H1 (cell line): ENCODE results near the gene SCCPDH. TPM values are rescaled to one million over a fixed set of nuclear protein-coding genes. Genes with fewer than 3 reads are reported as not detected.

Source experiments
- CTCF ChIA-PET: fragments of 300-600 bp; sonication (Branson Sonifier 250); formaldehyde crosslinking; loops from one replicate; lab custom pipeline; 2021; ENCODE audit not compliant: partially characterized antibody; lab: Charles Lee
- POLR2A ChIA-PET: fragments of 300-600 bp; sonication (Branson Sonifier 250); formaldehyde crosslinking; loops from one replicate; lab custom pipeline; 2021; ENCODE audit warnings: inconsistent platforms; ENCODE audit not compliant: partially characterized antibody; lab: Charles Lee
- DNase-seq, 2 experiments: peaks; one replicate each; pipeline versions ENCODE4 v3.0.0 to v3.0.0-alpha.2; 2010 to 2022; ENCODE audit warnings: low spot score in 2 of 2, low read depth in 1 of 2, mixed read lengths in 1 of 2
- FAIRE-seq: peaks from 2 replicates; lab custom pipeline; 2011; peaks lifted over from hg19 to GRCh38; lab: Jason Lieb, UNC
- H2AFZ ChIP-seq: 2 replicates; pipeline ENCODE4 v1.8.1; 2012; ENCODE audit warnings: low read length, inconsistent platforms
- H2AK5ac ChIP-seq: 2 replicates; pipeline ENCODE4 v1.6.1; 2013; ENCODE audit warnings: low read depth, low read length
- H2BK120ac ChIP-seq: replicated peaks from 2 replicates; pipeline ENCODE3; 2013; ENCODE audit warnings: low read depth, low read length, inconsistent platforms
- H2BK12ac ChIP-seq: 2 replicates; pipeline ENCODE4 v1.6.1; 2013; ENCODE audit warnings: low read depth, low read length
- H2BK15ac ChIP-seq: 2 replicates; pipeline ENCODE4 v1.6.1; 2013; ENCODE audit warnings: low read length
- H2BK20ac ChIP-seq: 2 replicates; pipeline ENCODE4 v1.6.1; 2013; ENCODE audit warnings: low read length
- H2BK5ac ChIP-seq: 2 replicates; pipeline ENCODE4 v1.6.1; 2013; ENCODE audit warnings: low read depth, low read length
- H3K14ac ChIP-seq: 2 replicates; pipeline ENCODE4 v1.6.1; 2013; ENCODE audit warnings: inconsistent platforms; ENCODE audit not compliant: insufficient read length
- H3K18ac ChIP-seq: 2 replicates; pipeline ENCODE4 v1.6.1; 2013; ENCODE audit warnings: low read length; ENCODE audit errors: extremely low read depth
- H3K23ac ChIP-seq: 2 replicates; pipeline ENCODE4 v1.6.1; 2013; ENCODE audit warnings: inconsistent platforms; ENCODE audit not compliant: insufficient read length
- H3K23me2 ChIP-seq: 2 replicates; pipeline ENCODE4 v1.6.1; 2013; ENCODE audit warnings: low read depth, low read length
- H3K27ac ChIP-seq: 2 replicates; pipeline ENCODE4 v1.6.1; 2011; ENCODE audit warnings: low read depth, low read length, inconsistent platforms
- H3K27me3 ChIP-seq, 4 experiments: replicated peaks in 1 of 4; 1 replicate in 1 of 4; 2 replicates in 3 of 4; pipeline versions ENCODE4 v1.6.1 to v1.8.1; 2011 to 2013; ENCODE audit warnings: low read length in 3 of 4, mild to moderate bottlenecking in 3 of 4, inconsistent platforms in 2 of 4, mixed read lengths in 2 of 4, moderate library complexity in 1 of 4; ENCODE audit not compliant: control insufficient read depth in 3 of 4, insufficient read depth in 3 of 4; ENCODE audit errors: extremely low read depth in 1 of 4
- H3K36me3 ChIP-seq, 4 experiments: 2 replicates each; pipeline versions ENCODE4 v1.6.1 to v1.8.1; 2011 to 2013; ENCODE audit warnings: mild to moderate bottlenecking in 4 of 4, low read length in 3 of 4, moderate library complexity in 2 of 4, control low read depth in 1 of 4, inconsistent platforms in 1 of 4; ENCODE audit not compliant: insufficient read depth in 4 of 4, control insufficient read depth in 2 of 4
- H3K4ac ChIP-seq: replicated peaks from 2 replicates; pipeline ENCODE3; 2013; ENCODE audit warnings: low read length, low read depth, mixed read lengths, inconsistent platforms; ENCODE audit not compliant: insufficient read length
- H3K4me1 ChIP-seq, 4 experiments: replicated peaks in 1 of 4; 1 replicate in 1 of 4; 2 replicates in 3 of 4; pipeline versions ENCODE4 v1.6.1 to v1.8.1; 2011 to 2013; ENCODE audit warnings: low read length in 3 of 4, inconsistent platforms in 2 of 4, mixed read lengths in 1 of 4; ENCODE audit not compliant: insufficient read depth in 4 of 4, control insufficient read depth in 3 of 4
- H3K4me2 ChIP-seq, 2 experiments: 2 replicates each; pipeline versions ENCODE4 v1.6.1 to v1.8.1; 2011 to 2013; ENCODE audit warnings: low read depth in 2 of 2, low read length in 2 of 2, control low read depth in 1 of 2, inconsistent platforms in 1 of 2, mild to moderate bottlenecking in 1 of 2; ENCODE audit not compliant: insufficient read depth in 1 of 2
- H3K4me3 ChIP-seq, 4 experiments: fragments of 200-600, 300-600 bp in 1 of 4; sonication (generic), shearing (Covaris generic), sonication (Bioruptor Twin) in 1 of 4; 2 replicates each; pipeline versions ENCODE4 v1.5.1 to v1.8.1; 2011 to 2016; ENCODE audit warnings: low read length in 4 of 4, low read depth in 3 of 4, control low read depth in 2 of 4, inconsistent platforms in 2 of 4, mild to moderate bottlenecking in 2 of 4, mixed read lengths in 1 of 4, moderate library complexity in 1 of 4; ENCODE audit not compliant: insufficient read depth in 2 of 4; ENCODE audit errors: extremely low read depth in 1 of 4
- H3K56ac ChIP-seq: replicated peaks from 2 replicates; pipeline ENCODE3; 2013; ENCODE audit warnings: low read depth, mild to moderate bottlenecking, mixed read lengths, low read length, inconsistent platforms; ENCODE audit not compliant: insufficient read length
- H3K79me1 ChIP-seq: 2 replicates; pipeline ENCODE4 v1.6.1; 2013; ENCODE audit warnings: low read depth, low read length, control low read depth
- H3K79me2 ChIP-seq, 2 experiments: 2 replicates each; pipeline versions ENCODE4 v1.6.1 to v1.8.1; 2012 to 2013; ENCODE audit warnings: low read length in 2 of 2, mild to moderate bottlenecking in 2 of 2, inconsistent platforms in 1 of 2; ENCODE audit not compliant: insufficient read depth in 2 of 2, control insufficient read depth in 1 of 2
- H3K9ac ChIP-seq, 4 experiments: replicated peaks in 1 of 4; 1 replicate in 1 of 4; 2 replicates in 3 of 4; pipeline versions ENCODE4 v1.6.1 to v1.8.1; 2011 to 2013; ENCODE audit warnings: low read depth in 3 of 4, low read length in 3 of 4, control low read depth in 2 of 4, mild to moderate bottlenecking in 2 of 4, moderate library complexity in 2 of 4, inconsistent platforms in 1 of 4; ENCODE audit errors: extremely low read depth in 1 of 4
- H3K9me3 ChIP-seq, 2 experiments: 2 replicates each; pipeline versions ENCODE4 v1.6.1 to v1.8.1; 2012 to 2013; ENCODE audit warnings: mild to moderate bottlenecking in 2 of 2, moderate library complexity in 2 of 2, control low read depth in 1 of 2, inconsistent platforms in 1 of 2, low read depth in 1 of 2, low read length in 1 of 2, mixed read lengths in 1 of 2; ENCODE audit not compliant: insufficient read depth in 2 of 2
- H4K20me1 ChIP-seq, 2 experiments: replicated peaks in 1 of 2; 2 replicates each; pipeline versions ENCODE3 to v1.8.1; 2011 to 2013; ENCODE audit warnings: inconsistent platforms in 2 of 2, low read length in 2 of 2, mild to moderate bottlenecking in 1 of 2; ENCODE audit not compliant: insufficient read depth in 2 of 2, control insufficient read depth in 1 of 2
- H4K5ac ChIP-seq: 2 replicates; pipeline ENCODE4 v1.6.1; 2013; ENCODE audit warnings: low read length, low read depth, mixed read lengths, inconsistent platforms; ENCODE audit not compliant: insufficient read length
- H4K8ac ChIP-seq: 2 replicates; pipeline ENCODE4 v1.8.0; 2013; ENCODE audit warnings: mild to moderate bottlenecking, moderate library complexity, low read length, inconsistent platforms; ENCODE audit not compliant: insufficient read depth; ENCODE audit errors: extremely low read depth
- H4K91ac ChIP-seq: replicated peaks from 2 replicates; pipeline ENCODE3; 2013; ENCODE audit warnings: low read length, mixed read lengths, inconsistent platforms; ENCODE audit not compliant: insufficient read length
- BACH1 ChIP-seq: IDR thresholded peaks from 2 replicates; pipeline ENCODE4 v1.6.1; 2012; ENCODE audit warnings: low read length, improper control_type of control experiment
- CHD1 ChIP-seq: IDR thresholded peaks from 2 replicates; pipeline ENCODE4 v1.6.1; 2012; ENCODE audit warnings: low read depth, low read length, improper control_type of control experiment
- CREB1 ChIP-seq: IDR thresholded peaks from 2 replicates; pipeline ENCODE4 v1.6.1; 2012; ENCODE audit warnings: inconsistent platforms
- POLR2A ChIP-seq, 2 experiments: IDR thresholded peaks; 1 replicate in 1 of 2; 2 replicates in 1 of 2; pipeline ENCODE4 v1.6.1; 2011; ENCODE audit warnings: low read depth in 2 of 2, low read length in 2 of 2, mild to moderate bottlenecking in 2 of 2; ENCODE audit errors: control extremely low read depth in 1 of 2
- RAD21 ChIP-seq, 2 experiments: IDR thresholded peaks in 1 of 2; conservative IDR thresholded peaks in 1 of 2; 2 replicates each; pipeline ENCODE4 v1.6.1; 2011; ENCODE audit warnings: low read depth in 2 of 2, low read length in 2 of 2, improper control_type of control experiment in 1 of 2, inconsistent platforms in 1 of 2, mild to moderate bottlenecking in 1 of 2, moderate library complexity in 1 of 2
- SIX5 ChIP-seq: IDR thresholded peaks from 2 replicates; pipeline ENCODE4 v1.6.1; 2011; ENCODE audit warnings: mild to moderate bottlenecking, low read depth, low read length
- SRF ChIP-seq: IDR thresholded peaks from 2 replicates; pipeline ENCODE4 v1.6.1; 2011; ENCODE audit warnings: mild to moderate bottlenecking, low read depth, low read length, moderate library complexity
- TEAD4 ChIP-seq: IDR thresholded peaks from 2 replicates; pipeline ENCODE4 v1.6.1; 2012; ENCODE audit warnings: low read depth, low read length, inconsistent platforms, mixed read lengths
- WGBS, 2 experiments: shearing (Covaris generic) in 1 of 2; methylation state at CpG; one replicate each; pipeline versions ENCODE4 v1.1.6 to v1.1.7; 2013 to 2015; ENCODE audit warnings: low lambda C conversion rate in 2 of 2, mixed read lengths in 2 of 2, inconsistent platforms in 1 of 2, low coverage in 1 of 2, missing lambda C conversion rate in 1 of 2; ENCODE audit not compliant: insufficient replicate concordance in 2 of 2, insufficient coverage in 1 of 2, insufficient read length in 1 of 2; ENCODE audit errors: extremely low coverage in 1 of 2, missing lambda C conversion rate in 1 of 2; 5-methylcytosine and 5-hydroxymethylcytosine counted together
- polyA plus RNA-seq, 7 experiments: library from polyadenylated mRNA; depleted of rRNA in 3 of 7; stranded (reverse) in 5 of 7; unstranded in 2 of 7; fragments of >200 nt in 5 of 7; fragments of 200-250 nt in 2 of 7; gene quantifications; 1 replicate in 5 of 7; 2 replicates in 1 of 7; 4 replicates in 1 of 7; pipeline versions ENCODE4 v1.2.1 to v1.2.3, GENCODE V29; 2011 to 2013; ENCODE audit warnings: missing spikeins in 2 of 7, mixed read lengths in 2 of 7
- total RNA-seq: library from RNA; stranded (reverse); fragmentation: NEBNext Ultra II Directional; extraction: Animal tissue kit (Norgen Biotek cat#: 25700); gene quantifications from 2 replicates; pipeline ENCODE4 v1.2.1, GENCODE V29; 2021
- TF ChIP-seq, protein P1 (sequence below): IDR thresholded peaks from 2 replicates; pipeline ENCODE4 v1.6.1; 2011; ENCODE audit warnings: low read depth, mild to moderate bottlenecking, low read length; ENCODE audit not compliant: insufficient read depth

The SCCPDH gene
- total and polyA plus RNA-seq, 2 of the 8 experiments (the other 6 are each of a cell fraction or from before 2014, with no cell fraction given), result 9.5 to 17.0 TPM

DNA sequence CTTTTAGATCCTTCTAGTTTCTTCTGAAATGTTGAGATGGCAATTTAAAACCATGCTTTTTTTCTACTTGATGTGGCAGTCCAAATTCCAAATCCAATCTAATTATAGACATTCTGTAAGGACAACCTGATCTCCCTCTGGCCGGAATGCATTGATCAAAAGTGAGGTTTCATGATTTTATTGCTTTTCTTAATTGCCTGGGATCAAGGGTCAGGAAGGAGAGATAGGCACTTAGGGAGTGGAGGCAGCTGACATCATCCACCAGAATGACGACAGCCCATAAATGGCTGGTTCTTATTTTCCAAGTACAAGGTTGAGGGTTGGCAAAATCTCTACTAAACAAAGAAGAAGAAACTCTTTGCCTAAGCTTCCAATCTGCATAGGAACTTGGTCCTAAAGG lies 46.4 kb upstream of the SCCPDH start:
- no peaks in the 10 kb centered on the region for H4K20me1 ChIP-seq
- H2AK5ac ChIP-seq, result no peak overlapping the region
- no peak overlapping the region for H2BK15ac ChIP-seq
- no peaks in the 10 kb centered on the region for H3K9me3 ChIP-seq
- no peak overlapping the region for H4K8ac ChIP-seq
- POLR2A ChIA-PET, result interaction anchor here (1.4 kb wide), 1 partner anchor 12 kb away, joined by 3 read pairs; no protein-coding TSS in a partner anchor
- WGBS, 2 experiments, result 94% methylated on average over 2 of the region's 2 CpGs; no CpG with 5 or more reads in 1 of the 2 experiments
- no peaks in the 10 kb centered on the region for H3K23me2 ChIP-seq
- H3K4me1 ChIP-seq, result peaks cover 0 to 5% (median 4%) of the 10 kb centered on the region in 4 experiments; a peak in 2 of 7 replicates
- no peaks in the 10 kb centered on the region for H3K79me2 ChIP-seq
- H3K4me2 ChIP-seq, result no peak overlapping the region
- no peak overlapping the region for H2AFZ ChIP-seq
- H3K36me3 ChIP-seq, result no peaks in the 10 kb centered on the region
- no peak for DNase-seq
- no peak overlapping the region for H3K4me3 ChIP-seq
- no peak overlapping the region for H2BK120ac ChIP-seq
- no peak overlapping the region for H3K4ac ChIP-seq
- H4K5ac ChIP-seq, result no peak overlapping the region
- no peaks in the 10 kb centered on the region for H3K27me3 ChIP-seq
- H3K56ac ChIP-seq, result no peak overlapping the region
- no peak overlapping the region for H3K9ac ChIP-seq
- H3K18ac ChIP-seq, result no peak overlapping the region
- H3K79me1 ChIP-seq, result no peaks in the 10 kb centered on the region
- H2BK20ac ChIP-seq, result no peak overlapping the region
- TF ChIP-seq SRF (no peak), POLR2A (IDR thresholded peaks at IDR 0.05; ENCODE audit: control extremely low read depth in 1 of 2, low read depth in 2 of 2, low read length in 2 of 2) (no peak), RAD21 (IDR thresholded peaks at IDR 0.05 in 1 of 2, conservative IDR thresholded peaks at IDR 0.05 in 1 of 2; ENCODE audit: low read depth in 2 of 2, low read length in 2 of 2) (no peak), TEAD4 (no peak), SIX5 (no peak), CHD1 (no peak), CREB1 (no peak), BACH1 (no peak)
- TF ChIP-seq, protein P1, sequence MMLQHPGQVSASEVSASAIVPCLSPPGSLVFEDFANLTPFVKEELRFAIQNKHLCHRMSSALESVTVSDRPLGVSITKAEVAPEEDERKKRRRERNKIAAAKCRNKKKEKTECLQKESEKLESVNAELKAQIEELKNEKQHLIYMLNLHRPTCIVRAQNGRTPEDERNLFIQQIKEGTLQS, result no peak
- TF ChIP-seq, all 59 proteins: peak for 0
- Histone ChIP-seq H3K23ac (no peak overlapping the region), H3K14ac (no peak overlapping the region), H2BK12ac (no peak overlapping the region), H3K27ac (no peak overlapping the region), H4K91ac (no peak overlapping the region), H2BK5ac (no peak overlapping the region)
- CTCF ChIA-PET, result interaction anchor here (4.5 kb wide), 1 partner anchor 12 kb away, joined by 27 read pairs; no protein-coding TSS in a partner anchor
- no peak for FAIRE-seq
